Measurements from ENCODE around the gene DNAAF2. TPM values are rescaled to one million over a fixed set of nuclear protein-coding genes. Genes with fewer than 3 reads are reported as not detected.
"Not testable (repeated sequence)": the region's sequence is repeated elsewhere in the genome, so short reads cannot be mapped to it uniquely, and the experiment has no call there.

The DNAAF2 gene, protein sequence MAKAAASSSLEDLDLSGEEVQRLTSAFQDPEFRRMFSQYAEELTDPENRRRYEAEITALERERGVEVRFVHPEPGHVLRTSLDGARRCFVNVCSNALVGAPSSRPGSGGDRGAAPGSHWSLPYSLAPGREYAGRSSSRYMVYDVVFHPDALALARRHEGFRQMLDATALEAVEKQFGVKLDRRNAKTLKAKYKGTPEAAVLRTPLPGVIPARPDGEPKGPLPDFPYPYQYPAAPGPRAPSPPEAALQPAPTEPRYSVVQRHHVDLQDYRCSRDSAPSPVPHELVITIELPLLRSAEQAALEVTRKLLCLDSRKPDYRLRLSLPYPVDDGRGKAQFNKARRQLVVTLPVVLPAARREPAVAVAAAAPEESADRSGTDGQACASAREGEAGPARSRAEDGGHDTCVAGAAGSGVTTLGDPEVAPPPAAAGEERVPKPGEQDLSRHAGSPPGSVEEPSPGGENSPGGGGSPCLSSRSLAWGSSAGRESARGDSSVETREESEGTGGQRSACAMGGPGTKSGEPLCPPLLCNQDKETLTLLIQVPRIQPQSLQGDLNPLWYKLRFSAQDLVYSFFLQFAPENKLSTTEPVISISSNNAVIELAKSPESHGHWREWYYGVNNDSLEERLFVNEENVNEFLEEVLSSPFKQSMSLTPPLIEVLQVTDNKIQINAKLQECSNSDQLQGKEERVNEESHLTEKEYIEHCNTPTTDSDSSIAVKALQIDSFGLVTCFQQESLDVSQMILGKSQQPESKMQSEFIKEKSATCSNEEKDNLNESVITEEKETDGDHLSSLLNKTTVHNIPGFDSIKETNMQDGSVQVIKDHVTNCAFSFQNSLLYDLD
- 10 to 100 TPM in 1 of 12 donors, 1 to 10 TPM in 10, not detected in 1; 7.0 to 11.1 (median 8.0) TPM for polyA plus RNA-seq (ENCODE audit: insufficient read length in 12 of 12)
- long read RNA-seq, donor 1, transcript DNAAF2-201 (3 exons, 2,963 nt) = major isoform, 6 of 12 reads
- long read RNA-seq, donor 1, transcript DNAAF2-202 (2 exons, 2,819 nt) = major isoform, 6 of 12 reads
- long read RNA-seq, donor 1, partial matches to known transcripts = 0 of 12 reads
- long read RNA-seq, donor 1, other reads (novel, unspliced or antisense) = 0 of 12 reads
- long read RNA-seq, donor 2, transcript DNAAF2-202 (2 exons, 2,819 nt) = major isoform, 6 of 9 reads
- long read RNA-seq, donor 2, partial matches to known transcripts = 0 of 9 reads
- long read RNA-seq, donor 2, other reads (novel, unspliced or antisense) = 0 of 9 reads
- long read RNA-seq, donor 3, partial matches to known transcripts = 0 of 1 reads
- long read RNA-seq, donor 3, other reads (novel, unspliced or antisense) = 0 of 1 reads
- long read RNA-seq, donor 4, partial matches to known transcripts = 0 of 2 reads
- long read RNA-seq, donor 4, other reads (novel, unspliced or antisense) = 0 of 2 reads
- long read RNA-seq, donor 5, transcript DNAAF2-202 (2 exons, 2,819 nt) = major isoform, 5 of 9 reads
- long read RNA-seq, donor 5, partial matches to known transcripts = 0 of 9 reads
- long read RNA-seq, donor 5, other reads (novel, unspliced or antisense) = 0 of 9 reads
- long read RNA-seq, donor 6, transcript DNAAF2-201 (3 exons, 2,963 nt) = major isoform, 5 of 8 reads
- long read RNA-seq, donor 6, partial matches to known transcripts = 0 of 8 reads
- long read RNA-seq, donor 6, other reads (novel, unspliced or antisense) = 0 of 8 reads
- long read RNA-seq, donor 7, partial matches to known transcripts = 0 of 4 reads
- long read RNA-seq, donor 7, other reads (novel, unspliced or antisense) = 0 of 4 reads
- long read RNA-seq, donor 8, transcript DNAAF2-201 (3 exons, 2,963 nt) = major isoform, 11 of 18 reads
- long read RNA-seq, donor 8, transcript DNAAF2-202 (2 exons, 2,819 nt) = minor isoform, 7 of 18 reads
- long read RNA-seq, donor 8, partial matches to known transcripts = 0 of 18 reads
- long read RNA-seq, donor 8, other reads (novel, unspliced or antisense) = 0 of 18 reads
- long read RNA-seq, donor 9, partial matches to known transcripts = 0 of 2 reads
- long read RNA-seq, donor 9, other reads (novel, unspliced or antisense) = 0 of 2 reads
- long read RNA-seq, donor 10, partial matches to known transcripts = 0 of 4 reads
- long read RNA-seq, donor 10, other reads (novel, unspliced or antisense) = 0 of 4 reads
- long read RNA-seq, donor 11, transcript DNAAF2-202 (2 exons, 2,819 nt) = major isoform, 5 of 10 reads
- long read RNA-seq, donor 11, transcript DNAAF2-201 (3 exons, 2,963 nt) = major isoform, 5 of 10 reads
- long read RNA-seq, donor 11, partial matches to known transcripts = 0 of 10 reads
- long read RNA-seq, donor 11, other reads (novel, unspliced or antisense) = 0 of 10 reads

DNA sequence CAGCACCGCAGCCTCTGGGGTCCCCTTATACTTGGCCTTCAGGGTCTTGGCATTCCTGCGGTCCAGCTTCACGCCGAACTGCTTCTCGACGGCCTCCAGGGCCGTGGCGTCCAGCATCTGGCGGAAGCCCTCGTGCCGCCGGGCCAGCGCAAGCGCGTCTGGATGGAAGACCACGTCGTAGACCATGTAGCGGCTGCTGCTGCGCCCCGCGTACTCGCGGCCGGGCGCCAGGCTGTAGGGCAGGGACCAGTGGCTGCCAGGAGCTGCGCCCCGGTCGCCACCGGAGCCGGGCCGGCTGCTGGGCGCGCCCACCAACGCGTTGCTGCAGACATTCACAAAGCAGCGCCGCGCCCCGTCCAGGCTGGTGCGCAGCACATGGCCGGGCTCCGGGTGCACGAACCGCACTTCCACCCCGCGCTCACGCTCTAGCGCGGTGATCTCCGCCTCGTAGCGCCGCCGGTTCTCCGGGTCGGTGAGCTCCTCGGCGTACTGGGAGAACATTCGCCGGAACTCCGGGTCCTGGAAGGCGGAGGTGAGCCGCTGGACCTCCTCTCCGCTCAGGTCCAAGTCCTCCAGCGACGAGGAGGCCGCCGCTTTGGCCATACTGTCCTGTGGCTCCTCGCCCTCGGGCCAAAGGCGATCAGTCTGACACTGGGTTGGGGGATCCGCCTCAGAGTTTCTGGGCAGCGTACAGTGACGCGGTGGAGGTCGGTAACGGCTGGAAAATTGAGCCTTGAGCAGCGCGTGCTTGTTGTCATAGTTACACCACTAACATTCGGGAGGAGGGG is at the start of gene DNAAF2:
Gene DNAAF2, minus strand, starts transcription at position 698 of the 788 bp plus-strand sequence. Its CDS starts 95 bp downstream, at position 603.
- peak; percentile 76 for DNase-seq

DNA sequence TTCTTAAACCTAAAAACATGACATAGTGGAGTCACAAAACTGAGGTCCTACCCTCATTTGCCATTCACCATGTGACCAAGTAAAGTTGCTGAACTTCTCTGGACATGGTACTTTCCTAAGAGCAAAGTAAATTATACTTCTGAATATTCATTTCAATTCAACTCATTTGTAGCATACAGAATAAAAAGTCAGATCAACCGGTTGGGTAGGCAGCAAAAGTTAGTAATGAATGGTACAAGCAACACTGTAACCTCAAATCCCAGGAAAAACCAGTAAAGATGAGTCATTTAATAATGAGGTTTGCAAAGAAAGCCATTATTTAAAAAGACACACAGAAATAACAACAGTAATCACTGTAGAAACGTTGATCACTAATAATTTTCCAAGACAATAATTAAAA is 44.2 kb upstream of the DNAAF2 start:
- no peak for DNase-seq

DNA sequence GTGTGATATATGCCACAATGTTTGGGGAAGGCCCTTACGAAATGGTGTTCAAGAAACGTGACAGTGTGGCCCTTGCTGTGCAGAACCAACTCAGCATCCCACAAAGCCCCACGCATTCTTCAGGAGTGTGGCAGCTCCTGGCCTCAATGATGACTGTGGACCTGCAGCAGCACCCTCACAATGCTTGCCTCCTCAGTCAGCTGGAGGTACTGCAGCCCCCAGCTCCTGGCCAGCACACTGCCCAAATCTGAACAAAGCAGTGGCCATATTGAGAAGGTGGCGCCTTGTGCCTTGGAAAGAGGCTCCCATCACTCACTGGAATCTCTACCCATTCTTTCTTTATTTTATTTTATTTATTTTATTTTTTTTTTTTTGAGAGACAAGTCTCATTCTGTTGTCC is 42.6 kb upstream of the DNAAF2 start:
- DNase-seq = no peak

DNA sequence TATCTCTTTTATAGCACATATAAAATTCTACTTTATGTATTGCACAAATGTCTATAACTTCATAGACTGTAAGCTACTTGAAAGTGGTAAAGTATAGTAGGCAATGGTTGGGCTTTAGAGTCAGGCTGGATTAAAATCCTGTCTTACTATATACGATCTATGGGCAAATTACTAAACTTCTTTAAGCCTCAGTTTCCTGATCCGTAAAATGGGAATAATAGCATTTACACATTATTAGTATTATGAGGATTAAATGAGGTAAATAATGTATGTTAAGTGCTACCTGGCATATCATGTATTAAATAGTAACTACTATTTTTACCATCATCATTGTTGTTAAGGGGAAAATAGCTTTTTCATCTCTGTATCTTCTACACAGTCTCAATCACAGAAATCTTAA is 38.5 kb upstream of the DNAAF2 start:
- DNase-seq = no peak

DNA sequence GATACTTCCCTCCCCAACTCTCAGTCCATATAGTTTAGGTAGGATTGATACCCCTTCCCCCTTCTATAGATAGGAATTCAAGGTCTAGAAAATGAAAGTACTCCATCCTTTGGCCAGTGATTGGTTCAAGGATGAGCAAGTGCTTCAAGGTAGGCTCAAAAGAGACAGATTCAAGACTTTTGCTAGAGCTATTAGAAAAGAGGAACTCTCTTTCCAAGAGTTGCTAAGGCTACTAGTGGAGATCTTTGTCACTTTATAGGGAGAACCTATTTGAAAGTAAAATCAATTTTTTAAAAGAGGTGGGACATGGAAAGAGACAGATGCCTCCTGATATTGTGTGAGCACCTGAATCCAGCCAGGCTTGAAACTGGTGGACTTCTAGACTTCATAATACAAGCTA is 35.4 kb upstream of the DNAAF2 start:
- no peak for DNase-seq

DNA sequence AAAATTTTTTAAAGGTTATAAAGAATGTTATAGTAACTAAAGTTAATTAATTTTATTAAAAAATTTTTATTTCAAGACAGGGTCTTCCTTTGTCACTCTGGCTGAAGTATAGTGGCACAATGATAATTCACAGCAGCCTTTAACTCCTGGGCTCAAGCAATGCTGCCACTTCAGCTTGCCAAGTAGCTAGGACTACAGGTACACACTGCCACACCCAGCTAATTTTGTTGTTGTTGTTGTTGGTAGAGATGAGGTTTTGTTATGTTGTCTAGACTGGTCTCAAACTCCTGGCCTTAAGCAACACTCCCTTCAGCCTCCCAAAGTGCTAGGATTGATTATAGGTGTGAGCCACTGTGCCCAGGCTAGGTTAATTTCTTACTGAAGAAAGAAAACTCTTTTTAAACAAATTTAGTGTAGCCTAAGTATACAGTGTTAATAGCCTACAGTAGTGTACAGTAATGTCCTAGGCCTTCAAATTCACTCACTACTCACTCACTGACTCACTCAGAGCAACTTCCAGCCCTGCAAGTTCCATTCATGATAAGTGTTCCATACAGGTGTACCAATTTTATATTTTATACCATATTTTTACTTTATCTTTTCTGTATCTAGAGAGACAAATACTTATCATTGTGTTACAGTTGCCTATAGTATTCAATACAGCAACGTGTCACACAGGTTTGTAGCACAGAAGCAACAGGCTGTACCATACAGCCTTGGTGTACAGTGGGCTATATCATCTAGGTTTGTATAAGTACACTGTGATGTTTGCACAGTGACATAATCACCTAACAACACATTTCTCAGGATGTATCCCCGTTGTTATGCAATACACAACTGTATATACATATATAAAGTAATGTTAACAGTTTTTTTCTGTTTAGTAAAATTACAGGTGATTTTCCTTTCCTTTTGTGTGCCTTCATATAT is 24.7 kb upstream of the DNAAF2 start:
- DNase-seq = no peak

DNA sequence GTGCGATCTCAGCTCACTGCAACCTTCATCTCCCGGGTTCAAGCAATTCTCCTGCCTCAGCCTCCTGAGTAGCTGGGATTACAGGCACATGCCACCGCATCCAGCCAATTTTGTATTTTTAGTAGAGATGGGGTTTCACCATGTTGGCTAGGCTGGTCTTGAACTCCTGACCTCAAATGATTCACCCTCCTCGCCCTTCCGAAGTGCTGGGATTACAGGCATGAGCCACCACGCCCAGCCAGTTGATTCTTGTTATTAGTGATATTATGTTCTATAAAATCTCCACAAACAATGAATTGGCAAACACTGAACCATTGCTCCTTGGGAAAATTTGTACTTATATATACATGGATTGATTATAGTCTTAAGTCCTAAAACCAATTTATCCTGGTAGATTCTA is 22.5 kb upstream of the DNAAF2 start:
- DNase-seq = not testable (repeated sequence)

DNA sequence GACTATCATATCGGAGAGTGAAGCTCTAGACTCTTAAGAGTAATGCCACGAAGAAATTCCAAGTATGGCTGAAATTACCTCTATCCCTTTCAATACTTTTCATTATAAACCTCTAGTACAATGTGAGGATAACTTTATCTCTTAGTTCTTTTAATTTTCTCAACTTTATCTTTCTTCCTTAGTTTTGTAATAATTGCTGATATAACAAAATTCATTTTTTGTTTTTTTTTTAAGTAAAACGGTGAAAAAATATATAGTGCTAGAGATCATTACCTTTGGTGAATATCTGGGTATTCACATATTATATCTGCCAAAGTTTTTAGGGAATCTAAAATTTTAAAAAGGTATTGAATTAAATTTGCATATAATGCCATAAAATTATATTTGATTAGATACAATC is 19.5 kb upstream of the DNAAF2 start:
- no peak for DNase-seq

DNA sequence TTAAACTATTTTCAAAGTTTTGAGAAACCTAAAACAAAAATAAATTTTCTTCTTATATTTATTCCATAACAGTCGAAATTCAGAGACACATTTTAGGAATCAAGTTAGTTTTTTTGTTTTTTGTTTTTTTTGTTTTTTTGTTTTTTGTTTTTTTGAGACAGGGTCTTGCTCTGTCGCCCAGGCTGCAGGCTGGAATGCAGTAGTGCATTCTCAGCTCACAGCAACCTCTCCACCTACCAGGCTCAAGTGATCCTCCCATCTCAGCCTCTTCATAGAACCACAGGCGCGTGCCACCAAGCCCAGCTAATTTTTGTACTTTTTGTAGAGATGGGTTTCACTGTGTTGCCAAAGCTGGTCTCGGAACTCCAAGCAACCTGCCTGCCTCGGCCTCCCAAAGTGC is 18.5 kb upstream of the DNAAF2 start:
- DNase-seq = no peak

DNA sequence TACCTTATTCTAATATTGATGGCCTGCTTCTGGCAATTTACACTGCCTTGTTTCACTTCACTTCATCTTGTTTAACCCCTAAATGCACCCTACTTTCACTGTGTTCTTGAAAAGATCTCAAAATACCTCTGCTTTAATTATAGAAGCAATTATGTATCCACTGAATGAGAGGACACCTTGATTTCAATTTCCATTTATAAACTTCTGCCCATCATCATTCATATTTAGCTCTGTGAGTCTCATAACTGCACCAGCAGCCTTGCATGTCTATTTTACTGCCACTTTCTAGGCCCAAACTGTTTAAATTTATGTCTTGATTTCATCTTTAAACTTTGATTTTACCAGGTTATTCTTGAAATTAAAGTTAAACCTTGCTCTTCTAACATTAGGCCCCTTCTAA is 7.1 kb upstream of the DNAAF2 start:
- no peak for DNase-seq

DNA sequence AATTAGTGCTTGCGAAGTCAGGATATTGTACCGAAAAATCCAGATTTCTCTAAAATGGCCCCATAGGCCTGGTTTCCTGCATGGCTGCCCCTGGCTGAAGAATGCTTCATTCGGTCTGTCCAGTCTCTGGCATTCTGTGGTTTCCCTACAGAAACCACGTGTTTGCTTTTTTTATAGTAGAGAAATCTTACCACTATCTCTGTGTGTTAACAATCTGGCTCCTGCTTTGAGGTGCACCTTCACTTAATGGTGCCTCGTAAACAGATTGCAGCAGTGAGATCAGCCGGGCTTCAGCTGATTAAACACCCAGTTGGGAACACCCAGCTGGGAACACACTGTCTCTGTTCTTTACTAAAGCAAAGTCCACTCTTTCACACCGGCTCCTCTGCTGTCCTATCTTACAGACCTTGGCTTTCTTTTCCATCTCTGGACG is 6.7 kb upstream of the DNAAF2 start:
- no peak for DNase-seq

DNA sequence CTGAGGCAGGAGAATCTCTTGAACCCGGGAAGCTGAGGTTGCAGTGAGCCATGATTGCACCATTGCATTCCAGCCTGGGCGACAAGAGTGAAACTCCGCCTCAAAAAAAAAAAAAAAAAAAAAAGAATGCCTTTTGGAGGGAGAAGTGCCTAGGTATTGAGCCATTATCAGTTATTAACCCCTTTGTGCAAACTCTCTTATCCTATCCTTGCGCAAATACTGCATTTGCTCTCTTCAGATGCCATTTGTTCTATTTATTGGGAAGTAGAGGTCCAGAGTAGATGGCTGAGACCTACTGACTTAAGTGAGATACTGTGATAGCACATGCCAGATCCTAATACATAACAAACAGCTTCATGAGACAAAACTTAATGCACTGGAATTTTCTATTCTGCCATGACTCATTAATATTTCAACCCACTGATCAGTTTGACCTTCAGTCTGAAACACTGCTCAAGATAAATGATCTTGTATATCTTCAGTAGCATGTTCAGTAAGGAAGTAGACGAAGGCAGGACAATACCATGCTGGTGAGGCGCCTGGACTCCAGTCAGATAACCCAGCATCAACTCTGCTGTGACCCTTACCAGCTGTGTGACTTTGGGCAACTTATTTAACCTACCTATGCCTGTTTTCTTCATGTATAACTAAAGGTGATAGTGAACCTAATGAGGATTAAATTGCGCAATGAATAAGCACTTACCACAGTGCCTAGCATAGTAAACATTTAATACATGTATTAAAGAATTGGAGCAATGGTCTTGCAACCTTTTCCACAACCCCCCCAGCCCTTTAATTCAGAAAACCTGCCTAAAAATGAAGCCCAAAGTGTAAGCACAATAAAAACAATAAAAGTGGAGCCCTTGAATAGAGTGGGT is 5.7 kb upstream of the DNAAF2 start:
- no peak for DNase-seq

DNA sequence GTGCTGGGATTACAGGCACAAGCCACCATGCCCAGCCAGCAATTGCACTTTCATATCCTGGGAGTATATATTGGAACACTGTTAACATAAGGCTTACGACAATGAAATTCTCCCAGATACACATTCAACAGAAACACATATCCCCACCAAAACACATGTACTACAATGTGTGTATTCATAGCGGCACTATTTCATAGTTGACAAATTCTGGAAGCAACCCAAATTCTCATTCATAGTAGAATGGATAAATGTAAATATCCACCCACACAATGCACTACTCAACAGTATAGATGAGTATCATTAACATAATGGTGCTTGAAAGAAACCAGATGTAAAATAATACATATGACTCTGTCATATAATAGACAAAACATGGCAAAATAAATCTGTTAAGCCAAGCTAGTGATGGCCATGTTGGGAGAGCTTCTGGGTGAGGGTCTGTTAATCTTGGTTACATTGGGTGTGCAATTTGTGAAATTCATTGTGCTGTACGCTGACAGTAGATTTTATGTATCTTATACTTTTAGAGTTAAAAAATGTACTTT is 2.6 kb upstream of the DNAAF2 start:
- no peak for DNase-seq

DNA sequence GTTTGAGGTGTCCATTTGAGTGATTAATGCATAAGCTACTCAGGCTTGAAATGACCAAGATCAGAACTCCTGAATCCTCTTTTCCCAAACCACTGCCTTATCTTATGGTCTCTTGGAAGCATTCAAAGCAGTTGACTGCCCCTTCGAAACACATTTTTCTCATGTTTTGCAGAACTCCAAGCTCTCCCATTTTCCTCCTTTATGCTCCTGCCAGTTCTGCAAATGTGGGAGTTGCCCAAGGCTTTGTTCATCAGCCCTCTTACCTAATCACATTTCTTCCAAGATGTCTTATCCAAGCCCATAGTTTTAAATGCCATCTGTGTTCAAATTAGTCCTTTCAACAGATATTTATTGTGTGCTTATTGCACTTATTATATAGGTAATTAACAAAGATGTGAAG is 1.8 kb upstream of the DNAAF2 start:
- no peak for DNase-seq

DNA sequence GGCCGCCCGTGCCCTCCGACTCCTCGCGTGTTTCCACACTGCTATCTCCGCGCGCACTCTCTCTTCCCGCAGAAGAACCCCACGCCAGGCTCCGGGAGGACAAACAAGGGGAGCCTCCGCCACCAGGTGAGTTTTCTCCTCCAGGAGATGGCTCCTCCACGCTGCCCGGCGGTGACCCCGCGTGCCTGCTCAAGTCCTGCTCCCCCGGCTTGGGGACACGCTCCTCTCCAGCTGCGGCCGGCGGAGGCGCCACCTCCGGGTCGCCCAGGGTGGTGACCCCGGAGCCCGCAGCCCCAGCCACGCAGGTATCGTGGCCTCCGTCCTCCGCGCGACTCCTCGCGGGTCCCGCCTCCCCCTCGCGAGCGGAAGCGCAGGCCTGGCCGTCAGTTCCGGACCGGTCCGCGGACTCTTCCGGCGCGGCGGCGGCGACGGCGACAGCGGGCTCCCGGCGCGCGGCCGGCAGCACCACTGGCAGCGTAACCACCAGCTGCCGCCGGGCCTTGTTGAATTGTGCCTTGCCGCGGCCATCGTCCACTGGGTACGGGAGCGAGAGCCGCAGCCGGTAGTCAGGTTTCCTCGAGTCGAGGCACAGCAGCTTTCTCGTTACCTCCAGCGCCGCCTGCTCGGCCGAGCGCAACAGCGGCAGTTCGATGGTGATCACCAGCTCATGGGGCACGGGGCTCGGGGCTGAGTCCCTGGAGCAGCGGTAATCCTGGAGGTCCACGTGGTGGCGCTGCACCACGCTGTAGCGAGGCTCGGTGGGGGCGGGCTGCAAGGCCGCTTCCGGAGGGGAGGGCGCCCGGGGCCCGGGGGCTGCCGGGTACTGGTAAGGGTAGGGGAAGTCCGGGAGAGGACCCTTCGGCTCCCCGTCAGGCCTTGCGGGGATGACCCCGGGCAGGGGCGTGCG is 1.2 kb downstream of the DNAAF2 start:
- peak; percentile 96 for DNase-seq

Data from muscle of arm (tissue), 14 donors.